Stimulated activated naive CD4-positive, alpha-beta T cell treated with Interleukin-2 at 50 U/mL for 16 hours (primary cell): ENCODE measurements around the gene GPR31.

Source experiments
- DNase-seq: peaks from one replicate; lab custom pipeline; 2025; lab: John Stamatoyannopoulos, UW

The GPR31 gene

DNA sequence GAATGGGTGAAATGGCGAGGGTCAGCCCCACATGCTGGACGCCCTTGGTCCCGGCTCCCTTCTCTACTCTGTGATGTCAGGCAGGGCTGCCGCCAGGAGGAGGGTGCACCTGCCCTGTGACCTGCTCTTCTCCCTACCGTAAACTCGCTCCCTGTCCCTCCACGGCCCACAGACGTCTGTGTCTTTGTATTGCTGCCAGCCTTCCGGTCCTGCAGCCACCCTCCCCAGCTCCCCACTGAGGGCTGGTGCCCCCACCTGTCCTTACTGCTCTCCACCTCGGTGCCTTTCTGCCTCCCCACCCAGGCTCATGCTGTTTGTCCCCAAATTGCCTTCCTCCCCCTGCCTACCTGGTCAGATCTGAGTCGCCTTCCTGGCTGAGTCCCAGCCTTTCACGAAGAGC lies 38.9 kb downstream of the GPR31 start:
- DNase-seq = no peak

DNA sequence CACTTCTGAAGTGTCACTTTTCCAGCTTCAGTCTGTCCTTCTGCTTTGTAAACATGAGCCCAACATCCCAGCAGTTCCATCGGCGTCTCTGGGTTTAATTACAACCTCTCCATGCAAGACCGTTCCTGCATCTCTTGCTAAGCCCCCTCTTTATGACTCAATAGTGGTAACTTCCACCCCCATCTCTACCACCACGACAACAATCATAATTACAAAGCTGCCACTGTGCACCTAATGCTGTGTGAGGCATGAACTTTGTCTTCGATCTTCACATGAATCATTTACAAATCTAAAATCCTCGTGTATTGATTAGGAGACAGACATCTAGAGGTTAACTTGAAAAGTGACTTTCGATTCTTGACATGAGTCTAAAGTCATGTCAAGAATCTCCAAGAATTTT lies 39.8 kb downstream of the GPR31 start:
- no peak for DNase-seq

DNA sequence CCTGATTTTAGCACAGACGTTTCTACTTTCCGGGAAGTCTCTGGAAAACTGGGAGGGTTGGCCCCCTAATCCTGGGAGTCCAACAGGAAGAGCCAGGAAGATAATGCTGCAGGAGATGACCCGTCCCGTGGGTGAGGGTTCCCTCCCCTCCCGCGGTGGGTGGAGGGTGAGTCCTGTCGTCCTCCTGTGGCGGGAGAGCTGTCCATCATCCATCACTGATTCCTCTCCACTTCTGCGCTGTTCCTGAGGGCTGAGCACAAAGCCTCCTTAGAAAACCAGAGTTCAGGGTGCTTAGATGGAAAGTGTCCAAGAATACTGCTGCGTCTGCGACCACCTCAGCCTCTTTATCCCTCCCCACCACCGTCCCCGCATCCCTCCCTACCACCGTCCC lies 40.9 kb downstream of the GPR31 start:
- no peak for DNase-seq

DNA sequence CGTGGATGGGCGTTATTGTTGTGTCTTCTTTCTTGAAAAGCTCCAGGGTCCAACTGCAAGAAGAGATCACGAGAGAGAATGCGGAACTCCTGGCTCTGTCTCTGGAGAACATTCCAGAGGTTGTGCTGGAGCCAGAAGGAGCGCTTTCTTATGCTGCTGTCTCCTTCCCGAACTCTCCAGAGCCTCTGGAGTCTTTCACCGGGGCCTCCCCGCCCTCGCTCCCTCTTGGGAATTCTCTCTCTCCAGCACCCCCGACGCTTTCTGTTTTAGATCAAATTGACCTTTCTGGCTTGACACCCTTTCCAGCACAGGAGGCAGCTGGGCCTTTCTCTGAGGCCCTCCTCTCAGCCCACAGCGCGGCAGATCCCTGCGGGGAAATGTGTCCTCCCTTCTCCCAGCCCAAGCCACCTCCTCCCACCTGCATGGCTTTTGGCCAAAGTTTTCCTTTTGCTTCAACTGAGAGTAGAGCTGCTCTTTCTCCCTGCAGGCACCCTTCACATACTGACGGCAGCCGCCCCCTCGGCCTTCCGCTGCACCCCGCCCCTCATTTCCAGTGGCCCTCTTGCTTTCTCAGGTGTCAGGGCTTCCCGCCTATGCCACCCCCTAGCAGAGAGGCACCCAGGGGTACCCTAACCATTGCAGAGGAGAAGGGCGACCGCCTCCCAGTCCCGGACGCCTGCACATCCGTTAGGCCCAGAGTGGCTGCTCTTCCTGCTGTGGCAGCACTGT lies 41.5 kb downstream of the GPR31 start:
- DNase-seq = no peak

DNA sequence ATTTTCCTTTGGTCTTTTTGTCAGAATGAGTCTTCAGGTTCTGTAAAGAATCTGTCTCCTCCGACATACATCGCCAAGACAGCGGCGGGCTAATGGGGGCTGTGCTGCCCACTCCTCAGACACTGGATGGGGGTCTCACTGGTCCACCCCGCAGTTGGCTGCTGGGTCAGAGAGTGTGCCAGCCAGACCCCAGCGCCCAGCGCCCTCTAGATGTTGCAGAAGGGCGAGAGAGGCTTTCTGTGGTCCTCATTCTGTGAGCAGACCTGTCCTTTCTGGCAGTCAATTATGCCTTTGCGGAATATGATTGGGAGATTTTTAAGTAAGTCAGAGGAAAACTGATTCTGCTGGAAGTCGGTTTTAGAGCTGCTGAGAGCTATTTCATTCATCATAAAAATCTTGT lies 42.7 kb downstream of the GPR31 start:
- DNase-seq = no peak

DNA sequence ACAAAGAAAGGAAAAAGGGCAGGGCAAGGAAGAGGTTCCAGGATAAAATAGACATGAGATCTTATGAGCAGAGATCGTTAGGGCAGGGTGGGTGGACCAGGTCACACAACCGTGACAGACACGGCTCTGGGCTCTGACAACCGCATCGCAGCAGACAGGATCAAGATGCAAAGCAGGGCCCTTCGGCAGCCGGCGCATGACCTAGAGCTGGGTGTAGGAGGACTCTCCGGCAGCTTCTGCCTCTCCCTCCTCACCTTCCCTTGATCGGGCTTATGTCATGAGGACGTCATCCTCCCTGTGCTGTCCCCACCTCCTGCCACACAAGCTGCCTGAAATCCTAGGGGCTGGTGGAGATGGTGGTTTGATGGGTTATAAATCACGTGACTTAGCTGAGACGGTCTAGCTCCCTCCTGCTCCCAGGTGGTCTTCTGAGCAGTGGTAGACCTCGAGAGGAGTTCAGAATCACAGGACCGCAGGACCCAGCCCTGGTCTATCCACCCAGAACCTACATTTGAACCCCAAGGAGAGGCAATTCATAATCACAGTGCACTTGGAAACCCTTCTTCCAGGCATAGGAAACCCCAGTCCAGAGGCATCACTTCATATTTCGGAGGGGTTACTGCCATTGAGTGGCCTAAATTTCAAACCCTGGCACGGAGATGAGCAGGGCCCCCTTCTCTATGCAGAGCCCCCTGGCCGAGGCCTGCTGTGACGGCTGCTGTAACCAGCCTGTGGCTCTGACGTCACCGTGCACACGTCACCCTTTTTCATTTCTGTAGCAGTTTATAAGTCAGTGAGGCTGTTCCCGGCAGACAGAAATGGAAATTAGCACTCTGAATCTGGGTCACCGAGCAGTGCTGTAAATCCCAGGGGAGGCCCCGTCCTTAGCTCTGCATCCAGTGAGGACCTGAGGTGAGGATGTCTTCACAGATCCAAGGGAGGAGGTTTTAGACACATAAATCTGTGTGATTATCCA lies 43.6 kb downstream of the GPR31 start:
- DNase-seq = peak; percentile 71

DNA sequence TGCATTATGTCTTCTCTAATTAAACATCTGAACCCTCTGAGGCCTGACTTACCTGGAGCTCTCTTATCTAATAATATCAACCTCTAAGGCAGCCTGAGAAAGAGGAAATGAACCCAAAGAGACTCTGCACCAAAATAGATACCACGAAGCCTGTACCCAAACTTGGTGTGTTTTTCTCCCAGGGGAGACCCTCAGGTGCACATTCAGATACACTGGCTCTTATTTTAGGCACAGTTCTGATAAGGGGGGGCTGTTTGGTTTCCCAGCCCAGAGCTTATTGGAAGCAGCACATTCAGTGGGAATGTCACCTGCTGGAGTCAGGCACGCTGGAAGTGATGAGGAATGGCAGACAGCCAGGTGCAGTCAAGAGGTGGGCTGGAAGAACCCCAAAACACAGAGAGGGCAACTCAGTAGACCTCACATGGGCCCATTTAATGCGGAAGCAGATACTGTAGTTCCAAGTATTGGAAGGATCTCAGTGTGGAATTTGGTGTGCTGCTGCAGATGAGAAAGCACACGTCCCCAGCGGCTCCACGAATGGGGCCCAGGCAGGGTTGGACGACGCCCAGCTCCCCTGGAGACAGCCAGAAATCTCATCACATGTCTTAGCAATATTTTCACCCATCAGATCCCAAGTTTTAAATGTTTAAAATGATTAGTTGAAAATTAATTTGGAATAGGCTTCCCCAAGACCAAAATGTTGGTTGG lies 44.6 kb downstream of the GPR31 start:
- no peak for DNase-seq

DNA sequence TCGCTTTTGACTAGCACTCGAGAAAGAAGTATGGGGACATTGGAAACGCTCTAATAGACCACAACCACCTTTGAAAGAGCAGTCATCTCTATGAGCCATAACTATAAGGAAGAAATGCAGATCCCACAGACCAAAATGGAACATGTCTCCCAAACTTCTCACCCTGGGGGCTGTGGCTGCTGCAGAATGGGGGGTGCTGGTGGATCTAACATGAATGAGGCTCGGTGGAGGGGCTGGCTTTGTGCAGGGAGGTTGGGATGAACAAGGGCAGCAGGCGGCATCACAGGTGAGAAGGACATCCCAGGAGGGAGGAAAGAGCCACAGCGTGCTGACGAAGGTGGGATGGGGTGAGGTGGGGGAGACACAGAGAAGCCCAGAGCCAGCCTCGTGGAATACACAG lies 45.4 kb downstream of the GPR31 start:
- DNase-seq = no peak

DNA sequence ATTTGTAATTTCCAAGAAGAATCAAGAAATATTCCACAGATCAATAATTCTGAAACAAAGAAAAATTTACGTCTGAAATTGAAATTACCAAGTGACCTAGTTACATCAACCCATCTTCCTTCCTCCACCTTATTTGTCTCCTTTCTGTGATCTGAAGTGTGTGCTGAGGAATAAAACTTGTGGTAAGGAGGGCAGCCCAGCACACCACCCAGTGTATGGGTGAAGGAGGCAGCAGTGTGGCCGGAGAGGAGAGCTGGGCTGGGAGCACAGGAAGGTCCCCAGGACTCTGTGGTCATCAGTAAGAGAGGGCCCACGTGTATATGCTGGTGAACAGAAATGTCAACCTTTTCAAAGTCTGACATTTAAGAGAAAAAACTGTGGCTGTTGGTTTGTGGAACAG lies 46.2 kb downstream of the GPR31 start:
- DNase-seq = no peak

DNA sequence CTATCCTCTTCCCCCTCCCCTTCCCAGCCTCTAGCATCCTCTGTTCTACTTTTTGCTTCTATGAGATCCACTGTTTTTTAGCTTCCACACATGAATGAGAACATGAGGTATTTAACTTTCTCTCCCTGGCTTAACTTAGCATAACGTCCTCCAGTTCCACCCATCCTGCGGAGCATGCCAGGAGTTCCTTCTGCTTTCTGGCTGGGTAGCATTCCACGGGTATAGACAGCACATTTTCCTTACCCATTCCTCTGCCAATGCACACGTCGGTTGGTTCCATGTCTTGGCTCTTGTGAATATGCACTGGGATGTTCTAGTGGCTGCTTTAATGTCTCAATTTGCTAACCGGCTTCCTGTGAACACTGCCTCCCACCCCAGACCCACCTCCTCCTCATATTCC lies 48.1 kb downstream of the GPR31 start:
- no peak for DNase-seq

DNA sequence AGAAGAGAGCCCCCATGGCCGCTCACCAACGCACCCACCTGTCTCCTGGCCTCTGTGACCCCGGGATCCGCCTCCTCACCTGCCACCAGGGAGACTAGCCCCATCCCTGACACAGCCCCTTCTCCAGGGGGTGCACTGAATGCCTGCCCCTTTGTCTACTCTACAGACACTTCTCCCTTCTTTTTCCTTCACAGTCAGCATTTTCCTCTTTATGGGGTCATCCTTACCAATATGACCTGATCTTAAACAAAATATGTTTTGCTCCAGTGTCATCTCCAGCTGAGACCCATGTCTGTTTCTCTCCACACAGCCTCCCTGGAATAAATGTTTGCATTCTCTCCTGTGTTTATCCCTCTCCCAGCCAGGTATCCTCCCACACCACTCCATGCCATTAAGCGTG lies 49.5 kb downstream of the GPR31 start:
- no peak for DNase-seq

DNA sequence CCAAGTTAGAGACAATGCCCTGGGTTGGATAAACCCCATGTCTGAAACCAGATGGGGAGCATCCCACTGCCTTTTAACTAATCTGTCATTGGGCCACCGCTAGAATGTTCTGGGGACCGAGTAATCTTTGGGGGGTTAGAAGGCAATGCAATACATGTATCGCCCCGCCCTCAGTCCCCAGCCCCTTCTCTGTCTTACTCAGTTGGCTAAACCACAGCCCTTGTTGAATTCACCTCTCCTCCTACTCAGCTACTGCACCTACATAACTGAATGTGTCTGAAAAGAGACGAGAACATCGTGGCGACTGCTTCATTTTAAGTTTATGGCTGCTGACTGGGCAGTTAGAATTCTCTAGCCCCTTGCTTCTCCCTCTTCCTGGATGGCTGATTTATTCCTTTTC lies 50.0 kb downstream of the GPR31 start:
- DNase-seq = no peak

DNA sequence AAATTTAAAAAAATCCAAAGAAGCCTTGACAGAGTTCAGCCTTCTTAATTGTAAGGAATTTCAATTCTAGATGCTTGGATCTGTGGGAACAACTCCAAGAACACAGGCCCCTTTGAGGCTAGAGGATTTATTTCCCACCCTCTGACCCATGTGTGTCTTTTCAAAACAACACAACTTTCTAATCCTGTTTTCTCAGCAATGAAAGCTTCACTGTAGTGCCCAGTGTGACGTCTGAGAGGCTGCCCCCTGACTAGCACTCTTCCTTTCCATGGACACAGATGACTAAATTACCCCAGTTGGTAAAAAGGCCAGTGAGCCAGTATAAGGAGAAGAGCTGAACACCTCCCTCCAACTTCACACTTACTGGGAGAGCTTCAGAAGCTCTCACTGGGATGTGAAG lies 51.4 kb downstream of the GPR31 start:
- no peak for DNase-seq
